ENCODE results near the gene DAP.
"Not testable (repeated sequence)": the region's sequence is repeated elsewhere in the genome, so short reads cannot be mapped to it uniquely, and the experiment has no call there.

The DAP gene

GRCh38 chr5:10649666-10650380, 111.2 kb downstream of the DAP start:
- no peak for FAIRE-seq

DNA sequence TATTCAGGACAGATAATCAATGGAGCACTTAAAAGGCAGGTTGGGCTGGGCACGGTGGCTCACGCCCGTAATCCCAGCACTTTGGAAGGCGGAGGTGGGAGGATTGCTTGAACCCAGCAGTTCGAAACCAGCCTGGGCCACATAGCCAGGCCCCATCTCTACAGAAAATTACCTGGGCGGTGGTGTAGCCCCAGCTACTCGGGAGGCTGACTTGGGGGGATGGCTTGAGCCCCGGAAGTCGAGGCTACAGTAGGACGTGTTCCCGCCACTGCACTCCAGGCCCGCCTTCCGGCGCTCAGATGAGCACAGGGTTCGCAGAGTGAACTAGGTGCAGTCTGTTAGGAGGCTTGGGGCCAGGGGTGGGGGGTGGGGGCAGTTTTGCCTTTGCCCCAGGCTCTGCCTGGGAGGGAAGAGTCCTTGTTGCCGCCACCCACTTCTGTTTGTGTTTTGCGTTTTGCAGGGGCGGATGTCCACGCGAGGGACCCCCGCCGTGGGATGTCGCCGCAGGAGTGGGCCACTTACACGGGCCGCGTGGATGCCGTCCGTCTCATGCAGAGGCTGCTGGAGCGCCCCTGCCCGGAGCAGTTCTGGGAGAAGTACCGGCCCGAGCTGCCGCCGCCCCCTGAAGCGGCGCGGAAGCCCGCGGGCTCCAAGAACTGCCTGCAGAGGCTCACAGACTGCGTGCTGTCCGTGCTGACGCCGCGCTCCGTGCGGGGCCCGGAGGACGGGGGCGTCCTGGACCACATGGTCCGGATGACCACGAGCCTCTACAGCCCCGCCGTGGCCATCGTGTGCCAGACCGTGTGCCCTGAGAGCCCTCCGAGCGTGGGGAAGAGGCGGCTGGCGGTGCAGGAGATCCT, 112.0 kb downstream of the DAP start:
- FAIRE-seq: no peak

DNA sequence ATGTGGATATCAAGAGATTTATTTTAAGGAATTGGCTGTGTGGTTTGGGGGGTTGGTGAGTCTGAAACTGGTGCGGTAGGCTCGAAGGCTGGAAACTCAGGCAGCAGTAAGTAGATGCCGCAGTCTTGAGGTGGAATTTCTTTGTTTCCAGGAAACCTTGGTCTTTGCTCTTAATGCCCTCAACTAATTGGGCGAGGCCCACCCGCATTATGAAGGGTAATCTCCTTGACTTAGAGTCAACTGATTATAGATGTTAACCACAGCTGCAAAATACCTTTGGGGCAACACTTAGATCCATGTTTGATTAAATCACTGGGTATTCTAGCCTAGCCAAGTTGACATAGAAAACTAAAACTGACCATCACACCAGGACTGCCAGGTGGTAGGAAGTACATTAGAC, 113.4 kb downstream of the DAP start:
- FAIRE-seq: no peak

- FAIRE-seq: no peak
Measured at GRCh38 chr5:10645671-10646070, 115.4 kb downstream of the DAP start.

DNA sequence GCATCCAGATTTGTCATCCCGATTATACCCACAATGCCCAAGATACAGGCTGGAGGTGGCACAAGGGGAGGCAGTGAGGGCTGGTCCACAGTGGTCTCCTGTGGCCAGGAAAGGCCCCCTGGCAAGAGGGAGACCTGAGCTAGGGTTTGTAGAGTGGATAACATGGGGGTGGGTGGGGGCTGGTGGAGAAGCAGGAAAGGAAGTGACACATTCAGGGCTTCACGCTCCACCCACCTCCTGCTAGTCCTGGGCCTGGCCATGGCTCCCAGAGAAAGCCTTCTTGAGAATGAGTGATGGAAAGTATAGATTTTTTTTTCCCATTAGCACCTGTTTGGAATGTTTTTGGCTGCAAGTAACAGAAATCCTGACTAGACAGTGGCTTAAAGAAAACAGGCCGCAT, 115.9 kb downstream of the DAP start:
- FAIRE-seq: no peak

GRCh38 chr5:10644192-10644591, 116.8 kb downstream of the DAP start:
- FAIRE-seq: no peak

DNA sequence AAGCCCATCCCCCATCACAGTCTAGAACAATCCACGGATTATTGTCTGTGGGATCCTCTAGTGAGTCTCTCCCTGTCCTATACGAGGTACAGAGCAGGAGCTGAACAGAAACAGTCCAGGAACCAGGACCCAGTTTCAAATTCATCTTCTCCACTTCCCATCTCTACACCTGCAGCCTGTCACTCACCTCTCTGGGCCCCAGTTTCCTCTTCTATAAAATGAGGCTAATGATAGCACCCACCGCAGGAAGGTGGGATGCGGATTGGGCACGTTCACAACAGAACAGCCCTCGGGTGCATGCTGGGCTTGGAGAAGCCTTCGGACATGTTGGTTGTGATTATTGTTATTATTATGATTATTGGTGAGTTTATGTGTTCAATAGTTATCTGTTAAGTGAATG, 118.7 kb downstream of the DAP start:
- no peak for FAIRE-seq

DNA sequence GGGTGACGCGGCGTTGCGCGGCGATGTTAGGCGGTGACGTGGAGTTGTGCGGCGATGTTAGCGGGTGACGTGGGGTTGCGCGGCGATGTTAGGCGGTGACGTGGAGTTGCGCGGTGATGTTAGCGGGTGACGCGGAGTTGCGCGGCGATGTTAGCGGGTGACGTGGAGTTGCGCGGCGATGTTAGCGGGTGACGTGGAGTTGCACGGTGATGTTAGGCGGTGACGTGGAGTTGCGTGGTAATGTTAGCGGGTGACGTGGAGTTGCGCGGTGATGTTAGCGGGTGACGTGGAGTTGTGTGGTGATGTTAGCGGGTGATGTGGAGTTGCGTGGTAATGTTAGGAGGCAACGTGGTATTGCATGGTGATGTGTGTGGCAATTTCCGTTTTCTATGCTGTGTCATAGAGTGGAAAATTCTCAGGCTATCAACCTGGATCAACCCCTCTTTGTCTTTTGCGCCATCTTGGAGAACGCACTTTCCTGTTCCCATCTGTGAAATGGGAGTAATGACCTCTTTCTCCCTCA, 121.1 kb downstream of the DAP start:
- FAIRE-seq: no peak

GRCh38 chr5:10638723-10639122, 122.3 kb downstream of the DAP start:
- FAIRE-seq: not testable (repeated sequence)

- no peak for FAIRE-seq
Measured at GRCh38 chr5:10637944-10638343, 123.1 kb downstream of the DAP start.

DNA sequence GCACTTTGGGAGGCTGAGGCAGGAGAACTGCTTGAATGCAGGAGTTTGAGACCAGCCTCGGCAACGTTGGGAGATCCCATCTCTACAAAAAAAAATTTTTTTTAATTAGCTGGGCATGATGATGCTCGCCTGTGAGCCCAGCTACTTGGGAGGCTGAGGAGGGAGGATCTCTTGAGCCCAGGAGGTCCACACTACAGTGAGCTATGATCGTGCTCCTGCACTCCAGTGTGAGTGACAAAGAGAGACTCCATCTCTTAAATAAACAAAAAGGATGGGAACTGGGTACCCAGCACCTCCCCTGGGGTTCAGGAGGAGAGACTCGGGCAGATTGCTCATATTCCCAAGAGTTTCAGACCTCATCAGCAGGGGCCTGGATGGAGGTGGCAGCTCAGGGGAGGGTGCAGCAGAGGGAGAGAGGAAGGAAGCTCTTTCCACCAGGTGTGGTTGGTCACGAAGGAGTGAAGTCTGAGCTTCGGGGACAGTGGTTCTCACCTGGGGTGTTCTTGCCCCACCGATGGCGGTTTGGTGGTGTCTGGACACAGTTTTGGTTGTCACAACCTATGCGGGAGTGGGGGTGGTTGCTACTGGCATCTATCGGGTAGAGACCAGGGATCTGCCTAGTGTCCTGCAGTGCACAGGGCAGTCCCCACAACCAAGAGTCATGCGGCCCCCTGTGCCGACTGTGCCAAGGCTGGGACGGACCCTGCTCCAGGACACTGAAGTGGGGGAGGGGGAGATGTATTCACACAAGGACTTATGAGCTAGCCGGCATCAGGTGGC, 124.5 kb downstream of the DAP start:
- FAIRE-seq: no peak

DNA sequence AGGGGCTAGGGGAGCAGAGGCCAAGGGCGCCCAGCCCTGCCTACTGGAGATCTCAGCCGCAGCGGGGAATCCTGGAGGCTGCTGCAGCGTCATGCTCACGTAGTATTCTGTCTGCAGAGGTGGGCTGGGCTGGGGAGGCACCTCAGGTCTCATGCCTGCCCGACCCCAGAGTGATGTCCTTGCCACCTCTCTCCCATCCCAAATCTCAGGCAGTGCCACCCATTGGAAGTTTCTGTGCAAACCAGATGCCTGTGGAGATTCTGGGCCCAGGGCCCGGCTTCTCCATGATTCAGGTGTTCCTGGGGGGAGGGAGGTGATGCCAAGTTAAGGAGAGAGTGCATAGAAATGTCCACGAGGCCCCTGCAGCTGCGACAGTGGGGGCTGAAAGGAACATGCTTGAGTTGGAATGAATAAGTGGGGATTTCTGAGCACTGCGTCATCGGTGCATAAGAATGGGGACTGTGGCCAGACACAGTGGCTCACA, 125.1 kb downstream of the DAP start:
- FAIRE-seq: no peak

DNA sequence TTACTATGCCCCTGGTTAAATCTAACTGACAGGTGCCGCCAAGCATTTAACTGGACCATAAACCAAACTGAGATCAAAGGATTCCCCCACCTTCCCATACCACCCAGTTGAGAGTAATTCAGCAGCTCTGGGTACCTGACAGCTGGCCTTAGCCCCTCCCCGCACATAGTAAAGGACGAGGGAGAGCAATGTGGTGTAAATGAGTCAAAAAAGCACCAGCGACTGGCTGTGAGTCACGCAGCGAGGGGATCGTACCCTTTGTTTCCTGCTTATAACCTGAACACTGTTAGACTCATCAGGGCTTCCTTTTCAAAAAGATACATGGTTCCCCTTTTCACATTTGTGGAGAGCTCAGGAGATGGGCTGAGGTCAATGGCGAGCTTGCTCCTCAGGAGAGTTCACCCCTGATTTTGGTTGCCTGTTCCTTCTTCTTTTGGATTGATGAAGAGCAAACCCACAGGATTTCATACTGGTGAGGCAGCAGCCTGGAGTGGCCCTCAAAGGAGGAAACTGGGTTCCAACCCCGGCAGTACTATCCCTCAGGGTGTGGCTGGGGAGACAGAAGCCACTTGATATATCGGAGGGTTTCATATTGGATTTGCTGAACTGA, 125.7 kb downstream of the DAP start:
- FAIRE-seq: no peak

- no peak for FAIRE-seq
Measured at GRCh38 chr5:10634562-10634961, 126.5 kb downstream of the DAP start.

DNA sequence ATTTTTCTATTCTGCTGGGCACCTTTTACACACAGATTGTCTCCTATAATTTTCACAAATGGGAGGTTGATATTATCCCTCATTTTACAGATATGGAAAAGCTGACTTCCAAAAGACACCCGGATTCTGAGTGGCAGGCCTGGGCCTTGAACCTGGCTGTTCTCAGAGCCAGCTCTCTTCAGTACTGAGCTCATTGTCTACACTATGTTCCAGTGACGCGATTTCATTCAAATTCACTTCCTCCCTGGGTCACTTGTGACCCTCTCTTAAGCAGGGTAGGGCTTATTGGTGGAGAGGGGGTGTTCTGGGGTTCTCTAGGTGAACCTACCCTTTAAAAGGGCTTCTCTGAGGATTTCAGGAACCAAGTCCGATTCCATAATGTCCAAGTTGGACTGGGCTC, 127.0 kb downstream of the DAP start:
- FAIRE-seq: no peak

- FAIRE-seq: no peak
Measured at GRCh38 chr5:10633271-10634049, 127.6 kb downstream of the DAP start.

DNA sequence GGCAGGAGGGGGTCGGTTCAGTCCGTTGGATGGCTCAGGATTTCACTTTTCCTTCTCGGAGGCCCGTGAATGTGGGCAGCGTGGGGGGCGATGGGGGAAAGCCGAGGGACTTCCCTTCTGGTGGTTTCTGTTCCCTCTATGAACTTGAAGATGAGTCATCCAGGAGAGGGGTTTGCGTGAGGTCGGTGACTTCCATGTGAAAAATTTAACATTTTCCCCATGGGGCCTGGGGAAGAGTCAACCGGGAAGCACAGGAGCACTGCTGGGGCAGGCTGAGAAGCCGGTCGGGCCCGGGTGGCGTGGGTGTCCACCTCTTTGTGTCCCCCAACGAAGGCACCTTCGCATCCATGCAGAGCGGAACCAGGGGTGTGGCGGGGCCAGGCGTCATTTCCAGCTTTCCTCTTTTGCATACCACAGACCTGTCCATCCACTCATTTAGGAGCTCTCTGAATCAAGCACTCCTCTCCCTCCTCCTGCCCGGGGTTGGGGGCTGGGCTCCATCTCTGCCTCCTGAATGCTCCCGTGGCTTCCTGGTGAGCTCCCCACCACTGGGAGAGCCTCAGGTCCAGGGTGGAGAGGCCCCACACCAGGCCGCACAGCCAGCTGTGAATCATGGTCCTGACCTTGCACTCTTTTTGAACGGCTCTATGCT, 128.8 kb downstream of the DAP start:
- FAIRE-seq: no peak

- FAIRE-seq: no peak
Measured at GRCh38 chr5:10631316-10631996, 129.6 kb downstream of the DAP start.

DNA sequence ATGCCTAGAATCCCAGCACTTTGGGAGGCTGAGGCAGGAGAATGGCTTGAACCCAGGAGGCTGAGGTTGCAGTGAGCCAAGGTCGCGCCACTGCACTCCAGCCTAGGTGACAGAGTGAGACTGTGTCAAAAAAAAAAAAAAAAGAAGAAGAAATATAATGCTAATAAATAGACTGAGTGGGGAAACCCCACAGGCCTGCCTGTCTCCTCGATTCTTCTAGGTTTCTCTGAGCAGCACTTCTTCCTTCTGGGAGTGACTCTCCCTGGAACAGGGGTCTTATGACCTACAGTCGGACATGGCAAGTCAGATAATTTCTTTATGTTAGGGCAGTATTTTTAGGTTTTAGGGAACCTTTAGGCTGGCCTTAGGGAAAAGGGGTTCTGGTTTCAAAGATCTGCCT, 130.3 kb downstream of the DAP start:
- FAIRE-seq: not testable (repeated sequence)

- FAIRE-seq: no peak
Measured at GRCh38 chr5:10630126-10630525, 130.9 kb downstream of the DAP start.

DNA sequence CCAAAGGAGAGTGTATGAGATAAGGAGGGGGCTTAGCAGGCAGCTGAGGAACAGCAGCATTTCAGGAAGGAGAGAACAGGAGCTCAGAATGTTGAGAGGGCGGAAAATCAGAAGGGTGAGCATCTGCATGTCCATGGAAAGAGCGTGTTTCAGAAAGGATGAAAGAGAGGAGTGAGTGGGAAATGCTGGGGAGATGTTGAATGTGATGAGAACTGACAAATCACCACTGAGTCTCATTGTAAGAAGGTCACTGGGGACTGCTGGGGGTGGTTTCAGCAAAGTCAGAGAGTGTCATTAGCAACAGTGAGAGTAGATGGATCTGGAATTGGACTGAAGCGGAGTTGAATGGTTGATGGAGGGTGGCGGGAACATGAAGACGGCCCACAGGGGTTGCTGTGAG, 131.4 kb downstream of the DAP start:
- FAIRE-seq: no peak

Data from A204.1 (cell line).